ENCODE results near the gene SIRT5.

Gene SIRT5

DNA sequence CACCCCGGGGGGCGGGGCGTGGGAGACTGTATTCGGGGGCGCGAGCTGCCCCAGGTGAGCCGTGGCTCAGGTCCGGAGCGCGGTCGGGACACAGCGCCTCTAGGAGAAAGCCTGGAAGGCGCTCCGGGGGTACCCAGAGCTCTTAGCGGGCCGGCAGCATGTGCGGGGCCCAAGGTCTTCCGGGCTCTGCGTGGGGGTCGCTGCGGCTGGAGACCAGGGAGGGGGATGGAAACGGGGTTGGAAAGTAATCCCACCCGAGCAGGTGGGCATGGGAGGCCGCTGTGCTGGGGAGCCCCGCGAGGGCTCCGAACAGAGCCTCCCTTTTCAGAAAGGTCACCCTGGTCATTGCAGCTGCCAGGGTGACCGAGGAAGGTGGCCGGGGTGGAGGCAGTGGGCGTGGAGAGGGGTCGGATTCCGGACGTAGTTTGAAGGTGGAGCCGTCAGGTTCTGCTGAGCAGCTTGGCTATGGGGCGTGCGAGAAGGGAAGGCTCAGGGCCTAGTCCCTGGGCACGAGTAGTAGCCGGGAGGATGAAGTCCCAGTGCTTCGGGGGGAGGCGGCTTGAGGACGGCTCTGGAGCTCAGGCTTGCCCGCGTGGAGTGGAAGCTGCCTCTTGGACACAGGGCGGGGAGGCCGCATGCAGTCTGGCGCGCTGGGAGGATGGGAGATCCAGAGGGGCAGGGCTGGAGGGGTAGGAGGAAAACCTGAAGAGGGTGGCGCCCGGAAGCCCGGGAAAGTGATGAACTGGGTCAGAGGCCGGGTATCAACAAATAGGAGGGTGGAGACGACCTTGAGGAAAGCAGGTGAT lies at the start of gene SIRT5:
Gene SIRT5, plus strand, starts transcription at position 31 of the 806 bp plus-strand sequence. CDS start 9,510 bp downstream, outside the sequence.
- DNase-seq (ENCODE audit: low read depth), result peak; percentile 50

- no peak for DNase-seq (ENCODE audit: low read depth)
Measured at GRCh38 chr6:13524801-13525508, 49.4 kb upstream of the SIRT5 start.

GRCh38 chr6:13526357-13526726 lies 48.1 kb upstream of the SIRT5 start:
- DNase-seq (ENCODE audit: low read depth), result no peak

- no peak for DNase-seq (ENCODE audit: low read depth)
Measured at GRCh38 chr6:13526727-13527670, 47.4 kb upstream of the SIRT5 start.

GRCh38 chr6:13527671-13528056 lies 46.7 kb upstream of the SIRT5 start:
- DNase-seq (ENCODE audit: low read depth), result no peak

DNA sequence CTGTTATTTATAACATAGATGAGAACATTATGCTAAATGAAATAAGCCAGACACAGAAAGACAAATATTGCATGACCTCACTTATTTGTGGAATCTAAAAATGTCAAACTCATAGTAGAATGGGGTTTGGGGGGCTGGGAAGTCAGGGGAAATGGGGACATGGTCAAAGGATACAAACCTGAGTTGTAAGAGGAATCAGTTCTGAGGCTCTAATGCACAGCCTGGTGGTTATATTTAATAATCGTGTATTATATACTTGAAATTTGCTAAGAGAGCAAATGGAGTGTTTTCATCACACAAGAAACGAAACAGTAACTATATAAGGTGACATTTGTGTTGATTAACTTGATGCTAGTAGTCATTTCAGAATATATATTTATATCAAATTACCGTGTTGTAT lies 46.2 kb upstream of the SIRT5 start:
- DNase-seq (ENCODE audit: low read depth), result no peak

- no peak for DNase-seq (ENCODE audit: low read depth)
Measured at GRCh38 chr6:13528777-13529343, 45.5 kb upstream of the SIRT5 start.

DNA sequence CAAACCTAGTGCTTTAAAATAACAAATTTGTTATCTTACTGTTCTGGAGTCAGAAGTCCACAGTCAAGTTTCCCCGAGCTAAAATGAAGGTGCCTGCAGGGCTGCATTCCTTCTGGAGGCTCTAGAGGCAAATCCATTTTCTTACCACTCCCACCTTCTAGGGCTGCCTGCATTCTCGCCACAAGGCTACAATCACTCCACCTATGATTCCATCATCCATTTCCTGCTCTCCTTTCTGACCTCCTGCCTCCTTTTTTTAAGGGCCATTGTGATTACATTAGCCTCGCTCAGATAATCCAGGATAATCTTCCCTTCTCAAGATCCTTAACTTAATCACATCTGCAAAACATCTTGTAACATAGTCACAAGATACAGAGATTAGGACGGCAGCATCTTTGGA lies 42.4 kb upstream of the SIRT5 start:
- DNase-seq (ENCODE audit: low read depth), result no peak

DNA sequence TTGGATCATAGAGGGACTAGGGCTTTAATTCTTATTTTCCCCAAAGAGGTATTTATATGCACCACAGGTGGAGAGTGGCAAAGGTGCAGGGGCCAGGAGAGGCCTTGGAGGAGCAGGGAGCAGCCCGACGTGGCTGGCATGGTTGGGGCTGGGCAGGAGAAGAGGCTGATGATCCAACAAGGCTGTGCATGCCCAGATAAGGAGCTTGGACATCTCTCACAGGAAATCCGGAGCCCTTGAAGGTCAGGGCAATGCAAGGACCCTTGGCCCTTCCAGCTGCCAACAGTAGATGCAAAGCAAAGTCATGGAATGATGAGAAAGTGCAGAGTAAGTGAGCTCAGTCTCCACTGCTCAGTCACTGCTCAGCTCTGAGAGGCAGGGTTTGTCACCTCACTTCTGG lies 39.9 kb upstream of the SIRT5 start:
- DNase-seq (ENCODE audit: low read depth), result no peak

GRCh38 chr6:13535306-13535705 lies 39.1 kb upstream of the SIRT5 start:
- no peak for DNase-seq (ENCODE audit: low read depth)

GRCh38 chr6:13536796-13537526 lies 37.4 kb upstream of the SIRT5 start:
- DNase-seq (ENCODE audit: low read depth), result no peak

GRCh38 chr6:13537527-13537897 lies 36.9 kb upstream of the SIRT5 start:
- no peak for DNase-seq (ENCODE audit: low read depth)

DNA sequence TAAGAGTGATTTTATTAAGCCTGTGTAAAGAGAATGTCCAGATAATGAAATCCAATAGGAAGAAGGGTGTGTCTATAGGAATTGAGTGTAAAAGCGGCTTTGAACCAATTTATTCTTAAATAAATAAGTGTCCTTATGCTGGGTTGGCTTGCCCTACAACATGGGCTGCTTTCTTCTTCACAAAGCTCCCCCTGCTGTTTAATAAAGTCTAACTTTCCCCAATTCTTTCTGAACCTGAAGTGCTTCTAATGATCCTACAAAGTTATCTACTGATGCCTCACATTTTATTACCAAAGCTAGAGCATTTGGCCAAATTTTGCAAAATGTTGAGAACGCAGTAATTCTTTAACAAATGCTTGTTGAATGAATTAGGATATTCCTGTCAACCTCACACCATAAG lies 36.3 kb upstream of the SIRT5 start:
- no peak for DNase-seq (ENCODE audit: low read depth)

GRCh38 chr6:13538600-13538999 lies 35.8 kb upstream of the SIRT5 start:
- DNase-seq (ENCODE audit: low read depth), result no peak

DNA sequence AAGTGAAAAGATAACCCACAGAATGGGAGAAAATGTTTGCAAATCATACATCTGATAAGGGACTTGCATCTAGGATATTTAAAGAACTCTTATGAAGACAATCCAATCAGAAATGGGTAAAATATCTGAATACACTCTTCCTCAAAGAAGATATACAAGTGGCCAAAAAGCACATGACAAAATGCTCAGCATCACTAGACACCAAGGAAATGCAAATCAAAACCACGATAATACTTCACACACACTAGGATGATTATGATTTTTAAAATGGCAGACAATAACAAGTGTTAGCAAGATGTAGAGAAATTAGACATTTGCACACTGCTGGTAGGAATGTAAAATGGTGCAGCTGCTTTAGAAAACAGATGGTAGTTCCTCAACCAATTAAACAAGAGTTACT lies 34.8 kb upstream of the SIRT5 start:
- DNase-seq (ENCODE audit: low read depth), result no peak

- DNase-seq (ENCODE audit: low read depth), result no peak
Measured at GRCh38 chr6:13541496-13541895, 32.9 kb upstream of the SIRT5 start.

GRCh38 chr6:13544454-13545186 lies 29.8 kb upstream of the SIRT5 start:
- no peak for DNase-seq (ENCODE audit: low read depth)

DNA sequence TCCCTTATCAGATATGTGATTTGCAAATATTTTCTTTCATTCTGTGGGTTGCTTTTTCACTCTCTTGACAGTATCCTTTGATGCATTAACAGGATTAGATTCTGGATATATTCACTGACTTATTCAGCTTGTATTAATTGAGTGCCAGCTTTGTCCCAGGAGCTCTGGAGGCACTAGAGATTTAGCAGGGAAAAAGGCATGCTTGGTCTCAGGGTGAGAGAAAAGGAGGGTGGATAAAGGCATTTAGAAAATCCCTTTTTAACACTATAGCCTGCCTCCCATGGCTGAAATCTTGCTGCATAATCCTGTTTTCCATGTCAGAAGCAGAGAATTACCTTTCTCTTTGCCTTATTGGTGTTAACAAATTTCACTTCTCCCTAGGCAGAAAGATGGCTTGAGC lies 28.5 kb upstream of the SIRT5 start:
- DNase-seq (ENCODE audit: low read depth), result no peak

- DNase-seq (ENCODE audit: low read depth), result no peak
Measured at GRCh38 chr6:13548500-13549210, 25.7 kb upstream of the SIRT5 start.

GRCh38 chr6:13550656-13551055 lies 23.7 kb upstream of the SIRT5 start:
- DNase-seq (ENCODE audit: low read depth), result no peak

Data from stimulated activated CD8-positive, alpha-beta memory T cell treated with anti-CD3 and anti-CD28 coated beads, Interleukin-12 subunit alpha, Interleukin-12 subunit beta, amount 100 ng/mL, for 1 hour (primary cell).